Brain microvascular endothelial cell (primary cell): ENCODE measurements around the gene FOSL1.
"Not testable (repeated sequence)": the region's sequence is repeated elsewhere in the genome, so short reads cannot be mapped to it uniquely, and the experiment has no call there.

ENCODE experiments used
- DNase-seq: peaks from one replicate; pipeline ENCODE4 v3.0.0-alpha.2; 2020
- H3K27ac ChIP-seq: fragments of 250-450 bp; sonication (Bioruptor Pico); 2 replicates; pipeline ENCODE4 v1.5.1; 2020; ENCODE audit warnings: mild to moderate bottlenecking, moderate library complexity
- H3K27me3 ChIP-seq: fragments of 250-450 bp; sonication (Bioruptor Pico); replicated peaks from 2 replicates; pipeline ENCODE4 v1.5.1; 2020; ENCODE audit warnings: mild to moderate bottlenecking
- H3K36me3 ChIP-seq: fragments of 250-450 bp; sonication (Bioruptor Pico); replicated peaks from 2 replicates; pipeline ENCODE4 v1.5.1; 2020; ENCODE audit warnings: mild to moderate bottlenecking
- H3K4me3 ChIP-seq: 2 replicates; pipeline ENCODE4 v1.5.1; 2011; ENCODE audit warnings: low read depth, mild to moderate bottlenecking, control low read depth, low read length, moderate library complexity
- in situ Hi-C: cut with HindIII; loops from 2 replicates; pipeline ENCODE4 v1.10.0; 2017; ENCODE audit warnings: low sequenced_read_pairs, low pct_ligation_motif_present
- TF ChIP-seq, protein P1 (sequence below): IDR thresholded peaks from 2 replicates; pipeline ENCODE4 v1.5.1; 2011; ENCODE audit warnings: low read depth, mild to moderate bottlenecking, moderate library complexity, low read length, control low read depth, inconsistent platforms; ENCODE audit errors: missing control alignments

Gene FOSL1

DNA sequence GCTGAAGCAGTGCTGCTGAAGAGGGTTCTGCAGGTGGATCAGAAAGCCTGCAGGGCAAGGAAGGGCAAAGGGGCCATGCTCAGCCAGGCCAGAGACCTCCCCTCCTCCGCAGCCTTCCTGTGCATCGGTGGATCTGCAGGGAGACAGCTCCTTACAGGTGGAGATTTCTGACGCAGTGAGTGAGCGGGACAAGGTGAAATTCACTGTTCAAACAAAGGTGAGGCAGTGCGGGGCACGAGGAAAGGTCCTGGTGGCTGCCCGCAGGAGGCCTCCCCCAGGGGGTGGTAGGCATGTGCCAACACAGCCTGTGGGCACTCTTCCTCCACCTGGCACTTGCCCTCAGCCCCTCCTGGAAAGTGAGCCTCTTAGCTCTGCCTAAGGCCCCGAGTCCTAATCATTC lies 50.8 kb downstream of the FOSL1 start:
- Histone ChIP-seq H3K4me3 (no peak overlapping the region), H3K27ac (no peak overlapping the region), H3K27me3 (no peaks in the 10 kb centered on the region), H3K36me3 (peaks cover 36% of the 10 kb centered on the region)
- TF ChIP-seq, protein P1, sequence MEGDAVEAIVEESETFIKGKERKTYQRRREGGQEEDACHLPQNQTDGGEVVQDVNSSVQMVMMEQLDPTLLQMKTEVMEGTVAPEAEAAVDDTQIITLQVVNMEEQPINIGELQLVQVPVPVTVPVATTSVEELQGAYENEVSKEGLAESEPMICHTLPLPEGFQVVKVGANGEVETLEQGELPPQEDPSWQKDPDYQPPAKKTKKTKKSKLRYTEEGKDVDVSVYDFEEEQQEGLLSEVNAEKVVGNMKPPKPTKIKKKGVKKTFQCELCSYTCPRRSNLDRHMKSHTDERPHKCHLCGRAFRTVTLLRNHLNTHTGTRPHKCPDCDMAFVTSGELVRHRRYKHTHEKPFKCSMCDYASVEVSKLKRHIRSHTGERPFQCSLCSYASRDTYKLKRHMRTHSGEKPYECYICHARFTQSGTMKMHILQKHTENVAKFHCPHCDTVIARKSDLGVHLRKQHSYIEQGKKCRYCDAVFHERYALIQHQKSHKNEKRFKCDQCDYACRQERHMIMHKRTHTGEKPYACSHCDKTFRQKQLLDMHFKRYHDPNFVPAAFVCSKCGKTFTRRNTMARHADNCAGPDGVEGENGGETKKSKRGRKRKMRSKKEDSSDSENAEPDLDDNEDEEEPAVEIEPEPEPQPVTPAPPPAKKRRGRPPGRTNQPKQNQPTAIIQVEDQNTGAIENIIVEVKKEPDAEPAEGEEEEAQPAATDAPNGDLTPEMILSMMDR, result no peak
- in situ Hi-C loops, result no loop called here
- DNase-seq, result no peak

DNA sequence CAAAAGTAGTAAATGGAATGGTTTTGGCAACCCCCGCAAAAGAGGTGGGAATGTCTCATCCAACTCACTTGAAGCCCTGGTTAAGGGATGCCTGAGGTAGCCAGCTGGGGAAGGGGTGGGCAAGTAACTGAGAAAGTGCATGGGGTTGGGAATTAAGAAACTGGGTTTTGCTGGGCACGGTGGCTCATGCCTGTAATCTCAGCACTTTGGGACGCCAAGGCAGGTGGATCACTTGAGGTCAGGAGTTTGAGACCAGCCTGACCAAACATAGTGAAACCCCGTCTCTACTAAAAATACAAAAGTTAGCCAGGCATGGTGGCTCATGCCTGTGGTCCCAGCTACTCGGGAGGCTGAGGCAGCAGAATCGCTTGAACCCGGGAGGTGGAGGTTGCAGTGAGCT lies 51.5 kb downstream of the FOSL1 start:
- H3K27ac ChIP-seq, DNase-seq, in situ Hi-C loops, H3K4me3 ChIP-seq, H3K27me3 ChIP-seq: not testable (repeated sequence)
- H3K36me3 ChIP-seq, result peaks cover 30% of the 10 kb centered on the region

DNA sequence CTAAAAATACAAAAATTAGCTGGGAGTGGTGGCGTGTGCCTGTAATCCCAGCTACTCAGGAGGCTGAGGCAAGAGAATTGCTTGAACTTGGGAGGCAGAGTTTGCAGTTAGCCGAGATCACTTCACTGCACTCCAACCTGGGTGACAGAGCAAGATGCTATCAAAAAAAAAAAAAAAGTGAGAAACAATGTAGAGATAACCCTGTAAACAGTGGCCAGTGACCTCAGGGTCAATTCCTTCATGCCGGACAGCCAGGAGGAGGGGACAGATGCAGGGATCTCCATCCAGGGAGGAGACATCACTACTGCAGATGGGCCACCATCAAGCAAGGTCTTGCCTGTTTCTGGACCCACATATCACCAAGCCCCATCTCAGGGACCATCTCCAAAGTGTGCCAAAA lies 52.4 kb downstream of the FOSL1 start:
- TF ChIP-seq, protein P1, result no peak
- H3K4me3 ChIP-seq, result no peak overlapping the region
- H3K27me3 ChIP-seq, result no peaks in the 10 kb centered on the region
- no peak overlapping the region for H3K27ac ChIP-seq
- no peak for DNase-seq
- peaks cover 20% of the 10 kb centered on the region for H3K36me3 ChIP-seq
- in situ Hi-C loops, result no loop called here

DNA sequence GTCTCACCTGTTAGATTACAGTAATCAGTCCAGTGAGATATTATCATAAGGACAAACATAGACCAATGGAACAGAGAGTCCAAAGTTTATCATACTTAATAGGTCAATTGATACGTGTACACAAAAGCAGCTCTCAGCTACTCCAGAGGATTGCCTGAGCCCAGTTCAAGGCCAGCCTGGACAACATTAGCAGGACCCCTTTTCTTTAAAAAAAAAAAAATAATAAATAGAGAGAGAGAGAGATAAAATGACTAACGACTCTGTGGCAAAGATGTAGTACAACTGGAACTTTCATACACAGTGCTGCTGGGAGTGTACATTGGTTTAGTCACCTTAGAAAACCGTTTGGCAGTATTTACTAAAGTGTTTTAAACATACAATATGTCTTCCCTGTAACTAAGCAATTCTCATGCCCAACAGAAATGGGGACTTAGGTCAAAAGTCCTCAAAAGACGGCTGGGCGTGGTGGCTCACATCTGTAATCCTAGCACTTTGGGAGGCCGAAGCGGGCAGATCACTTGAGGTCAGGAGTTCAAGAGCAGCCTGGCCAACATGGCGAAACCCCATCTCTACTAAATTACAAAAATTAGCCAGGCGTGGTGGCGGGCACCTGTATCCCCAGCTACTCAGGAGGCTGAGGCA lies 55.8 kb downstream of the FOSL1 start:
- Histone ChIP-seq H3K4me3 (no peak overlapping the region), H3K27me3 (no peaks in the 10 kb centered on the region), H3K36me3 (no peaks in the 10 kb centered on the region), H3K27ac (no peak overlapping the region)
- in situ Hi-C loops, result no loop called here
- TF ChIP-seq, protein P1, result no peak
- DNase-seq, result no peak

DNA sequence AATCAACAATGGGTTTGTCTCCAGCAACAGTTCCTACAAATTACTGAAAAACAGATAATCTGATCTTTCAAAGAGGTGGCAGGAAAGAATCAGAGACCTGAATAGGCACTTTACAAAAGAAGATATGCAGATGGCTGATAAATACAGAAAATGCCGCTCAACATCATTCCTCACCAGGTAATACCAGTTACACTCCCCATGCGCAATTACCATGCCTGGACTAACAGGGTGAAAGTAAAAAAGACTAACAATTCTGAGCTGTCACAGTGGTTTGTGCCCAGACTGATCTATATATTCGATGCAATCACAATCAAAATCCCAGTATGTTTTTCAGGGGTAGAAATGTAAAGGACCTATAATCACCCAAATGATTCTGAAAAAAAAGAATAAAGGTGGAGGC lies 56.4 kb downstream of the FOSL1 start:
- Histone ChIP-seq H3K27me3 (no peaks in the 10 kb centered on the region), H3K36me3 (no peaks in the 10 kb centered on the region), H3K27ac (no peak overlapping the region), H3K4me3 (no peak overlapping the region)
- TF ChIP-seq, protein P1, result no peak
- in situ Hi-C loops, result no loop called here
- DNase-seq, result no peak

DNA sequence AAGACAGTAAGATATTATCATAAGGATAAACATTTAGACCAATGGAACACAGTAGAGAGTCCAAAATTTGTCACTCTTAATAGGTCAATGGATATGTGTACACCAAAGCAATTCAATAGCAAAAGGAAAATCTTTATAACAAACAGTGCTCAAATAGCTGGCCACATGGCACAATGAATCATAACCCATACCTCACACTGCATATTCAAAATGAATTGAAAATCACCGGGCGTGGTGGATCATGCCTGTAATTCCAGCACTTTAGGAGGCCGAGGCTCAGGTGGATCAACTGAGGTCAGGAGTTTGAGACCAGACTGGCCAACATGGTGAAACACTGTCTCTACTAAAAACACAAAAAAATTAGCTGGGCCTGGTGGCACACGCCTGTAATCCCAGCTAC lies 58.0 kb downstream of the FOSL1 start:
- Histone ChIP-seq H3K27me3 (no peaks in the 10 kb centered on the region), H3K27ac (no peak overlapping the region), H3K4me3 (no peak overlapping the region), H3K36me3 (no peaks in the 10 kb centered on the region)
- in situ Hi-C loops, result no loop called here
- TF ChIP-seq, protein P1, result no peak
- no peak for DNase-seq
